SIG-M5 (cell line): Measurements from ENCODE around the gene BABAM2.

Source experiments
- DNase-seq: peaks from one replicate; lab custom pipeline; 2025; lab: John Stamatoyannopoulos, UW

BABAM2 gene

DNA sequence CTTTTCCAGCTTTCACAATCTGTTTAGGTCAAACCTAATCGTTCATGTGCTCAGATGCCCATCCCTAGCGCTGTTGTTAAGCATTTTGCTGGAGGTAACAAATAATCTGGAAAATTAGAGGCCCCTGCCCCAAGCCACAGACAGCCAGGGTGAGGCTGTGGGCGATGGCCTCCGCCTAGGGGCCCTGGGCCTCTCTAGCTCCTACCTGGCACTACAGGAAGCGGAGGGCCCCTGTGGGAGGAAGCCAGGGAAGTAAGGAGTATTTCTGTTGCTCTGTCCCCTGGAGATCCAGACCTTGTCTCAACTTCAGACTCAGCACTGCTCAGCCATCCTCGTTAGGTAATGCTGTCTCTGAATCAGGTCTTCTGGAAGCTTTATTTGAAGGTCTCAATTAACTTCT lies 489.7 kb downstream of the BABAM2 start:
- DNase-seq: no peak

- DNase-seq: no peak
Measured at GRCh38 chr2:28381225-28382180, 491.0 kb downstream of the BABAM2 start.

- DNase-seq: no peak
Measured at GRCh38 chr2:28382755-28383154, 492.2 kb downstream of the BABAM2 start.

DNA sequence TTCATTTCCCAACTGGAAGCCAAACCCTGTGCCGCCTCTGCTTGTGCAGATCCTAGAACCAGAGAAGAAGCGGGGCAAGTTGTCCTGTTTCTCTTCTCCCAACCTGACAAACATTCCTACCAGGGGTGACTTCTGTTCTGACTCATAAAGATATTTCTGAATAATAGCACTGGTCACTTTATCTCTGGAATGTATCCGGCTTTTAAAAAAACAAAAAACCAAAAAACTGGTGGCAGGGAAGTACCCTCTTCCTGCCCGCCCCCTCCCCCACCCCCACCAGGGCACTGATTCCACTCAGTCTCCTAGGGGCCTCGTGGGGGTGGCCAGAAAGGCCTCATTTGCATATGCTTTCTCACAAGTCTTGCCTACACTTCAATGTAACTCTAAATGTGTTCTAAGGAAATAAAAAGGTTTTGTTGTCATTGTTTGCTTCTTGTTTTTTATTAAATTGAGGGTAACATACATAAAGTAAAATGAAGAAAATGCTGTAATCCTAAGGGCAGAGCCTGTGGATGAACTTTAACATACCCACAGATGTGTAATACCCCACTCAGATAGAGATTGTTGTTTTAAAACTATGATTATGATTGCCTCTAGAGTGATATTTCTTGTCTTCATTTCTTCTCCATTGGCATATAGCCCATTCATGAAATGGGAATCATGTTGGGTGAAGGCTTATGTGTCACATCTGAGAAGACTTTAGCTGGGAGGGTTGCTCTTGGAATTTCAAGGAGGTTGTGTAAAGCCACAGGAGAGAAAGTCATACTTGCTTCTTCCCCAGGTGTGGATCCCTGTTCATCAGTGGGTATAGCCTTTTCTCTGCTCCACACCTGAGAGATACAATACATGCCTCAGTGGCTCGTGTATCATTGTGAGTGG lies 496.8 kb downstream of the BABAM2 start:
- DNase-seq: no peak
